Stimulated activated naive CD4-positive, alpha-beta T cell (primary cell): Measurements from ENCODE around the gene NSUN2.

Experiments used
- DNase-seq, 6 experiments: peaks; one replicate each; lab custom pipeline; 2025; lab: John Stamatoyannopoulos, UW

Gene NSUN2

DNA sequence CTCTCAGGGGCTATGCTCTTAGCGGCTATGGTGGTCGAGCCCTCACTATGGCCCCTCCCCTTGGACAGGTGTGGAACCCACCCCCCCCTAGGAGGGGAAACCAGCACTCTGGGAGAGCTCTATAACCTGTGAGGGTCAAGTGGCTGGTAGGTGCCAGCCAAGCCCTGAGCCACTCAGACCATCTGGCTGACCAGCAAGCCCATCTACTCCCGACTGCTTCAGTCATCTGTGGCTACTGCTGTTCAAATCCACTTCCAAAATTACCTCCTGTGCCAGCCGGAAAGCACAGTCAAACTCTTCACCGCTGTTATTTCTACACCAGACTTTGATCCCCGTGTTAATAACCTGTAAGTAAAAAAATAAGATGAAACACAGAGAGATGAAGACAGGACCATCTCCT lies 28.5 kb downstream of the NSUN2 start:
- DNase-seq, result no peak

DNA sequence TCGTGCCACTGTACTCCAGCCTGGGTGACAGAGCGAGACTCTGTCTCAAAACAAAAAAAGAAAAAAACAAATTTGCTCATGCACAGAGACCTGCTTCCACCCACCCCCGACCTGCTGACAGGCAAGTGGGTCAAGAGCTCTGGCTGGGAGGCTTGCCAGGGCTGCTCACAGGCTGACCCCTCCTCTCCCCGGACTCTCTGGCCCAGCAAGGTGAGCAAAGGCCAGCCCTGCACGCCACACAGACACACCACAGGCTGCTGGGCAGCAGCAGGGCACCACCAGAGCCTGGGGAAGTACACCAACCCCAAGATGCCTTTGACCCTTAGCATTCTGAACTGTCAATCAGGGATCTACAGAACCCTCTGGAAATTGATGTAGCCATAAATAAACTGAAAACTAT lies 29.2 kb downstream of the NSUN2 start:
- no peak for DNase-seq

DNA sequence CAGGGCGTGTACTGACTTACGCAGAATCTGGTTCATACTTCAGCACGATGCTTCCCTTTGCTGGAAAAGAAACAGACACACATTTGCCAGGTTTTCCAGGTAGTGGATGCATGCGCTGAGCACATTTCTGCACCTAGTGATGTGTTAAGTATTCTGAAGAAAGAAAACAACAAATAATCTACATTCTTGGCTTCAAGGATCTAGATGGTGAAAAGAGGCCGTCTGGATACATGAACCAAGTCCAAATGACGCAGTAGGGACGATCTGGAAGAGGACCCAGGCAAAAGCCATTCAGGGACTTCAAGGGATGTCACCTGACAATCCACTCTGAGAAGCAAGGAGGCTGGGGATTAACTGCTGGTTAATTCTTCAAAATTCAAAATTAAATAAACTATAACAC lies 30.4 kb downstream of the NSUN2 start:
- DNase-seq, result no peak

DNA sequence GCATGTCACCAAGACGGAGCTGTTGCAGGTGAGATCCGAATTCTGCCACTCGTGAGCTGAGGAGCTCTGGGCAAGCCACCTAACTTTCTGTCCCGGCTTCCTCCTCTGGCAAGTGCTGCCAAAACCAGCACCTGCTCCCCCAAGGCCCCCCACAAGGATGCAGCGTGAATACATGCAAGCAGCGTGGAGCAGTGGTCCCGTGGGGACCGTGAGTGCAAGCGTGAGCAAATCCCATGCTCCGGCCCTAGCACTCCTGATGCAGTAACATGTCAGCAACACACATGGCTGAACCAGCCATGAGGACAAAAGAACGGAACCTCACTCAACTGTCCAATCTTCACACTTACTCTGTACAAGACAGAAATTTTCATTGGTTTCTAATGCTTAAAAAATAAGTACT lies 31.0 kb downstream of the NSUN2 start:
- DNase-seq, result no peak

DNA sequence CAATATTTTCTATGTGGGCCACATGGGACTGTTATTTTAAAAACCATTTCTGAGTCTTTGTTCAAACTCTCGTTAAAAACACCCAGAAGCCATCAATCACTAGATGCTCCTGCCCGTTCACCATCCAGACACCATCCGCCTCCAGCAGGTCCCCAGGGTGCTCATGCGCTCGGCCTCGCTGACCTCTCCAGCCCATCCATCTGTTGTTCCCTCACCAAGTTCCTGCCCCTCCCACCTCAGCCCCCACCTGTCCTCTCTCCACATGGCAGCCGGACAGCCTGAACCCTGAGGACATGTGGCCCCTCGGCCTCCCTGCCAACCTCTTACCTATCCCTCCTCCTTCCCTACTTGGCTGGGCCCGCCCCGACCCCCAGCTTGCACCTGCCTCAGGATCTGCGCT lies 31.6 kb downstream of the NSUN2 start:
- DNase-seq, result no peak

DNA sequence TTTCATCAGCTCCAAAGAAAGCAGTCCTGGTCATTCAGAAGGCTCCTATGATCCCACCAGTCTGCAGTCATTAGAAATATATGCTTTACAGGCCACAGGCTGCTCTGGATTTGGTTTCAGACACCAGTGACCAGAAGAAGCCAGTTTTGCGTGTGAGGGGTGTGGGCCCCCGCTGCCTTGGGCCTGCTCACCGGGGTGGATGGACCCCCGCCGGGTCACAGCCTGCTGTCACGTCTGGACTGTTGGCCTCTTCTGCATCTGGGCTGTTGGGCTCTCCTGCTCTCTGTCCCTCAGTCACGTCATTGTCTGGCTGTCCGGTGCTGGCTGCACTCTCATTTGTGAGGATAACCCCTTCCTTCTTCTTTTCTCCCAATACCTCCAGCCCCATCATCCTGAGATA lies 33.1 kb downstream of the NSUN2 start:
- DNase-seq, result no peak

DNA sequence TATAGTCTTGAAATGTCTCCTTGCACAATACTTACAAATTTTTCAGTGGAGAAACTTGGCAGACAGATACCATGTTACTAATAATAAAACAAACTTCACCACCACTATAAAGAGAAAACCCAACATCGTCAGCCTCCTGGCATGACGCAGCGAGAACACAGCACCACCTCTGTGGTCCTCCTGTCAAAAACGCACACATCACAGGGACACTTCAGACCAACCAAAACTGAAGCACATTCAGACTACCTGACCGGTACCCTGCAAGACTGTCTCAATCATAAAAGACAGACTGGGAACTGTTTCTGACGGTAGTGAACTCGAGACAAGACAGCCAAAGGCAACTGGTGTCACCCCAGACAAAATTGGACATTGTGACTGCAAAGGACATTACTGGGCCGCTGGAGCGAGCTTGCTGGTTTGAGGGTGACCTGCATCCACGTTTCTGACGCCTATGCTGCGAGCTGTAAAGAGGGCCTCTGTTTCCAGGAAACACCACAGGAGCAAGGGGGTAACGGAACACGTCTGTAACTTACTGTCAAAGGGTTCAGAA lies 34.4 kb downstream of the NSUN2 start:
- DNase-seq, result no peak

DNA sequence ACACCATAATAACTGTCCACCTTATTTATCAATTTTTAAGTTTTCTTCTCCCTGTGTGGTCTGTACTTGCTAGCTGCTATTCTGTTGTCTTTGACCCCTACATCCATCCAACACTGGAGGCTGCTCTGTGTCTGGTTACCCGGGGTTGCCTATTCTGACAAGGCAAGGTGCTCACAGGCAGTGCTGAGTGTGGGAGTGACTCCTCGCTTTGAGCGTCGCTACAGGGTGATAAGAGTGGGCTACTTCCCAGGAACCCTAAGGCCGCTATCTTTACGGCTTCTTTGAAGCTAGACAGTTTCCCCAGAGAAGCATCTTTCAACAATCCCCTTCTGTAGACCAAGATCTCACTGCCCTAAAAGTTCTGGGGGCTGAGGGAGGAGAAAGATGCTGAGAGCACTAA lies 35.3 kb downstream of the NSUN2 start:
- DNase-seq, result no peak

DNA sequence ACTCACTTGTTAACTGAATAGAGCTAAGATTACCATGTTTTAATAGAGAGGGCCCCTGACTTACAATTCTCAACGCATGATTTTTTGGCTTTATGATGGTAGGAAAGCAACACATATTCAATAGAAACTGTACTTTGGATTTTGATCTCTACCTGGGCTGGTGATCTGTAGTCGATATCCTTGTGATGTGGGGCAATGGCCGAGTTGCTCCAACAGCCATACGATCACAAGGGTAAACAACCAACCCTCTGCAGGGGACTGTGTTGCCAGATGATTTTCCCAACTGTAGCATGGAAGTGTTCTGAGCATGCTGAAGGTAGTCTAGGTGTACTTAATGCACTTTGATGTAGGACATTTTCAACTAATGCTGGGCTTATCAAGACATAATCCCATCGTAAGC lies 36.5 kb downstream of the NSUN2 start:
- no peak for DNase-seq

DNA sequence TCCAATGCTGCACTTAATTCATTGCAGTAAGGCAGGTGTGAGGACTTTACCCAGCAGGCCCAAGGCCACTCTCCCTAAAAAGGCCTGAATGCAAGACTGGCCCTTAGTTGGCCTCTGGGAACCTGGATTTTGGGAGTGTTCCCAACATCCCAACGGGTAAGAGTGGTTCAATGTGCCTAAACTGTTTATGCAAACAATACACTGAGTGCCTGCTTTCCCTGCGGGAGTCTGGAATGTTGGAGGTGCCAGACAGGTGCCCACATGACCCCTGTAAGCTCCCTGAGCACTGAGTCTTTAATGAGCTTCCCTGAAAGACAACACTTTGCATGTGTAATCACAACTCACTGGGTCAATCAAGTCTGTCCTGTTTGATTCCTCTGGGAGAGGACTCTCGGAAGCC lies 37.4 kb downstream of the NSUN2 start:
- no peak for DNase-seq

DNA sequence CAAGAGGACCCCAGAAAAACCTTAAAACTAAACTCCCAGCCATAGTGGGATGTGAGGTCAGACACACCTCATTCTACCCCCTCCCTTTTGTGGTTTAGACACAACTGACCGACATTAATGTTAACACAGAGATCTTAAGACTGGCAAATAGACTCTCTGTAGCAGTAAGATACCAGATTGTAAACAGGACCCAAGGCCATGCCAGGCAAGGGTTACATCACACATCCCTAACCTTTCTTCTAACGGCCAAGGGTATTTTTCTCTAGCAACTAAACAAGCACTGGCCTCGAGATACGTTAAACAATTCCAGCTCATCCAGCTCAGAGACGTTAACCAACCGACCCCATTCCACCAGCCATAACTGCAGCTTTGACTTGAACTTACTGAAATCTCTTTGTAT lies 38.8 kb downstream of the NSUN2 start:
- DNase-seq, result no peak

DNA sequence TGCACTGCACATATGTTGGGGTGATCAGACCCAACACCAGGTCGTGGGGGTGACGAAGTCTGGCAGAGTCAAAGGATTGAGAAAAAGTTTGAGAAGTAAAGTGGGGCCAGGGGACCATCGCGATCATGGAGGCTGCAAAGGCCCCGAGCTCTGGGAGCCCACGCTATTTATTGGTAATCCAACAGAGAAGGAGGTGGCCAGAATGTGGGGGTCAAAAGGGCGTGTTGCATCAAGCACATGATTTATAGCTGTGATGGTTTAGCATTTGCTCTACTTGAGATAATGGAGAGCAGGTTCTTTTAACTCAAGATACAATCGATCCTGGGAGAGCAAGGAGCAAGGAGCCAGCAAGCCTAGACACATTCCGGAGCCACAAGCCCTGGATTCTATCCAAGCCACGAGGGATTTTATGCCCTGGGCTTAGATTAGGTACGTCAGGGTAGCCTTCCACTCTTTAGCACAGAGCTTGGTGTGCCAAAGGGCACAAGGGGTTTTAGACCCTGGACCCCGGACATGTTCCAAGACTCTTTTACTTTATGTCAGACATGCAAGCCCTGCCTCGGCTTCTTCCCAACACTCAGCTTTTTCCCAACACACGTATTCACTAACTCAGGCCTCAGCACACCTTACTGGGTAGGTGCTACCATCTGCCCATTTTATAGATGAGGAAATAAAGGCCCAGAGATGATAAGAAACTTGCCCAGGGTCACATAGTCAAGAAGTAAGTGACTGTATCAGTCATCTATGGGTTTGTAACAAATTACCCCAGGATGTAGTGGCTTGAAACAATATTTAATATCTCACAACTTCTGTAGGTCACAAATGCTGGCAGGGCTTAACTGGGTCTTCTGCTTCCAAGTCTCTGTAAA lies 39.5 kb downstream of the NSUN2 start:
- DNase-seq, result no peak

DNA sequence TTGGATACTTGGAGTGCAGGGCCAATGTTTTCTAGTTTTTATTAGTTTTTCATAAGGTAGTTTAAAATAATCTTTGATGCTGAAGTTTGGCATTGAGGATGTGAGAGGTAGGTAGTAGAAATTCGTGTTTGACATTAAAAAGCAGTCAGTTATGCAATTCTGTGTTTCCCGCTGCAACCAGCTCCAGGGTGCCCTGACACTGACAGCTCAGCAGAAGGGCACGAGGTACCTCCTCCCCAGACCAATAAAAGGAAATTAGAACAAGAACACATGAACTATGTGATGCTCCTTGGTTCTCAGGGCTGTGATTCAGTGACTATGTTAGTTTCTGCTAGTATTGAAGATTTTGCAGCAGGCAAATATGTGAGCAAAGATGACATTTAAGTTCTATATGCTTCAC lies 40.2 kb downstream of the NSUN2 start:
- no peak for DNase-seq

DNA sequence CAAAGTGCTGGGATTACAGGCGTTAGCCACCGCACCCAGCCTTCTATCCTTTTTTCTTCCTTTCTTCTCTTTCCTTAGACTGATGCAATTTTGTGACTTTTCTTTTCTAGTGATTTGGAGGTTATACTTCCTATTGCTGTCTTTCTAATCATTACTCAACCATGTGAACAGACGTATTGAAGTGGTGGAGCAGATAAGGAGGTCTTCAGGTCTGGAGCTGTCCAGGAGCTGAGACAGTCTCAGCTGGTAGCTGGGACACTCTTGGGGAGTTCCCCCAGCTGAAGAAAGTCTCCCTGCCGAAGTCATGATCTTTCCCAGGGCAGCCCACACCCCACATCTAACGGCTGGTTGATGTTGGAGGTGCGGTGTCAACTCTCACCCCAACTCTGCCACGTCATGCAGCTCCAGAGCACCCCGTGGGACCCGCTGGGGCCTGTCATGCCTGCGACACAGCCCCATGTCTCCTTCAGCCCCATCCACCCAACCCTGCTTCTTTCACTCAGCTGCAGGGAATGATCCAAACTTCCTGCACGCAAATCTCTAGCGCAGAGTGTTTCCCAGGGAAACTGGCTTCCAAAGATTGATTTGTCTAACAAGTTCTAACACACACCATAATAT lies 41.1 kb downstream of the NSUN2 start:
- DNase-seq, result no peak

DNA sequence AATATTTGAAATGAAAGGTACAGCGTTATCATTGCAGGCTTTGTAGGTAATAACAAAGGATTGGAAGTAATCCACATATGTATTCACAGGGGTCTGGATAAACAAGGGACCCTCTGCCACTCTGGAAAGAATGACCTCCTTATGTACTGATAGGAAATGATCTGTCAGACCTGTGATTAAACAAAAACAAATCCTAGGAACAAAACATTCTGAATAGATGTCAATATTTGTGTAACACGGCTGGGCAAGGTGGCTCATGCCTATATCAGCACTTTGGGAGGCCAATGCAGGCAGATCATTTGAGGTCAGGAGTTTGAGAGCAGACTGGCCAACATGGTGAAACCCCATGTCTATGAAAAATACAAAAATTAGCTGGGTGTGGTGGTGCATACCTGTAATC lies 42.3 kb downstream of the NSUN2 start:
- no peak for DNase-seq

DNA sequence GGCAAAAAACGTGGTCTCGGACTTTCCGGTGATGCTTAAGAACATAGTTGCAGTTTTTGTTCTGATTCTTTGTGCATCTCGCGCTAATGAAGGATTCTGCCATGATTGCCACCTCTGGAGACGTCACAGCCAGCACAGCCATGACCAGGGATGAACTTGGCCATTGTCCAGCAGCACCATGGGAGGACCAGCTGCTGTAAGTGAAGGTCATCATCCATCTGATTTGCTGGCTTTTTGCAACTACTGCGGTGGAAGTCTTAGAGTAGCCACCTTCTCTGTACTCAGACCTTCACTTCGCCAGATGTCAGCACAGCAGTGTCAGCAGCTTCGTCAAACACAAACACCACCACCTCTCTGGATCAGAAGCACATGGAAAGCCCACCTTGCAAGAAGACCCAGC lies 45.7 kb downstream of the NSUN2 start:
- DNase-seq, result no peak

DNA sequence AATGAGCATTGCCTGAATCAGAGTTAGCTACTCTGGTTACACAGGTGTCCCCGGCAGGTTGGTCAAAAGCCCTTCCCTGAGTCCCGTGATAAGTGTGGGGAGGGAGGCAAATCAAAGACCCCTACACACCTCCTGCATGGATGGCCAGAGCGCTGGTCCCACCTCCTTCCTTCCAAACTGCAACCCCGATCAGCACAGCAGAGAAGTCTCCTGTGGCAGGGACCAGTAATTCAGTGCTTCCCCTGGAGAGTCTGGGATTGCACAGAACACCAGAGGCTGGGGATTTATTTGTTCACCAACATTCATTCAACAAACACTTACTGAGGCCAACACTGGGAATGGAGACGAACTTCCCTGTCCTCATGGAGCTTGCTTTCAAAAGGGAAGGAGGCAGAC lies 46.2 kb downstream of the NSUN2 start:
- DNase-seq, result no peak

DNA sequence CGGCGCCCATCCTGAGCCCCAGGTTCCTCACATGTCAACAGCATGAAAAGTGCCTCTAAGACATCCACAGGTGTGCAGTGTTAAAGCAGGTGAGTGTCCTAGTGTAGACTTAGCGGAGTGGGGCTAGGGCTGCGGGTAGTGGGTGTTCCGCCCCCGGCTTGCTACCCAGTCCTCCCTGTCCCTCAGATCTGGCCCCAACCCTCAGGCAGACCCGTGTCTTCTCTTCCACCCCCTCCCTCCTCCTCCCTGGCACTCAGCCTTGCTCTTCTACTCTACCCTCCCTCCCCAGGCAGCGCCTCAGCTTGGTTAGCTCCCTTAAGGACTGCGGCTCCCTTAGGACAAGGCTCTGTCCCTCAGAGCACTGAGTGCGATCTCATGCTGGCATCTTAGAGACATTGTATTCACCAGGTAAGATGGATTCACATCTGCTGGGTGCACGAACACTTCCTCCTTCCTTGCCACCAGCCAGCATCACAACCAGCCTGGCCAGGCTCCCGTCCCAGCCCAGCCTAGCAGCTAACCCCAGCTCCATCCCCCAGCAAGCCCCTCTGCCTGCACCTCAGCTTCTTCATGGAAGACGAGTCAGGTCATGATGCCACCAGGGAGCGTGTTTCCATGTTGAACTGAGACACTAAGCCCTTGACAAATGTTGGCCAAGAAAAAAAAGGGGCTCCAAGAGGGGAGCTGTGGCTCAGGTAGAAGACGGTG lies 46.8 kb downstream of the NSUN2 start:
- DNase-seq, result no peak

DNA sequence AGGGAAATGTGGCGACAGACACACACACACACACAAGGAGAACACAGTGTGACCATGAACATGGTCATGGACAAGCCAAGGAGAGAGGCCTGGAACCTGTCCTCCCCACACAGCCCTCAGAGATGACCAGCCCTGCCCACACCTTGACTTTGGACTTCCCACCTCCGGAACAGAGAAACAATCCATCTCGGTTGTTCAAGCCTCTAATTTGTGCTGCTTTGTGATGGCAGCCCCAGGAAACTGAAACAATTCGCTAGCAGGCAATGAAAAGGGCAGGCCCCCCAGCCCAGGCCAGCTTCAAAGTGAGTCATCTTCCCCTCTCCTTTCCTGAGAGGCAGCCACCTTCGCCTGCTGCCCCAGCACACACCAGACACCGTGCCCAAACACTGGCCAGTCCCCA lies 47.7 kb downstream of the NSUN2 start:
- no peak for DNase-seq

DNA sequence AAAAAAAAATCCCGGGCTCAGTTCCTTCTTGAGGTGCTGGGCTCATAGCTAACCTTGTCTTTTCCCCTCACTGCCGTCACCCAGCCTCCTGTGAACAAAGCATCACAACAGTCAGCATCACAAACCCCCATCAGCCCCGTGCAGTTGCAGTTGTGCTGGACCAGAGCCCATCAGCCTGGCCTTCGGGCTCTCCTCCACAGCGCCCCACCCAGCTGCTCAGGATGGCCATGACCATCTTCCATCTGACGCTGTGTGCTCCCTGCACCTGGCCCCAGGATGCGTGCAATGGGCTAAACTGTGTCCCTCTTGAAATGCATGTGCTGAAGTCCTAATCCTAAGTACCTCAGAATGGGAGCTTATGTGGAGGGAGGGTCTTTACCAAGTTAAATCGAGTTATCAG lies 48.1 kb downstream of the NSUN2 start:
- DNase-seq, result no peak

DNA sequence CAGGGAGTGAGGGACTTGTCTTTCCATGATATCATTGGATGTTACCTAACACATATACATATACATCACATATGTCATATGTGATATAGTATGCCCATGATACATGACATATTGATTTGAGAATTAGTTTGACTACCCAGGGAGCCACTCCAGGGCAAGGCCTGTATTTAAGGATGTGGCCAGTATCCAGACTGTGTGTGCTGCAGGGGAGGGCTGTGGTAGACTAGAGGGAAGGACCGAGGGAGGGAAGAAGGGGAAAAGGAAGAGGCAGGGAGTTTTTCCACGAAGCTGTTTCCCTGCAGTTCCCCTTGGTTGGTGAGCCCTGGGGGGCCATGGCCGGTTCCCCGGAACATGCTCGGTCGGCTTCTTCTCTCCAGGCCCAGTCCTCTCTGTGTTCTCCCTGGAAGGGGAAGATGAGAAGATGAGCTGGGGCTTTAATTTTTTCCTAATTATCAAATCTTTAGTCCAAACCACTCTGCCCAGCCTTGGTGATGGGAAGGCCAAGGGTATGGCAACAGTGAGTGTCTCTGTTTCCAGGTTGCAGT lies 48.7 kb downstream of the NSUN2 start:
- DNase-seq, result no peak

DNA sequence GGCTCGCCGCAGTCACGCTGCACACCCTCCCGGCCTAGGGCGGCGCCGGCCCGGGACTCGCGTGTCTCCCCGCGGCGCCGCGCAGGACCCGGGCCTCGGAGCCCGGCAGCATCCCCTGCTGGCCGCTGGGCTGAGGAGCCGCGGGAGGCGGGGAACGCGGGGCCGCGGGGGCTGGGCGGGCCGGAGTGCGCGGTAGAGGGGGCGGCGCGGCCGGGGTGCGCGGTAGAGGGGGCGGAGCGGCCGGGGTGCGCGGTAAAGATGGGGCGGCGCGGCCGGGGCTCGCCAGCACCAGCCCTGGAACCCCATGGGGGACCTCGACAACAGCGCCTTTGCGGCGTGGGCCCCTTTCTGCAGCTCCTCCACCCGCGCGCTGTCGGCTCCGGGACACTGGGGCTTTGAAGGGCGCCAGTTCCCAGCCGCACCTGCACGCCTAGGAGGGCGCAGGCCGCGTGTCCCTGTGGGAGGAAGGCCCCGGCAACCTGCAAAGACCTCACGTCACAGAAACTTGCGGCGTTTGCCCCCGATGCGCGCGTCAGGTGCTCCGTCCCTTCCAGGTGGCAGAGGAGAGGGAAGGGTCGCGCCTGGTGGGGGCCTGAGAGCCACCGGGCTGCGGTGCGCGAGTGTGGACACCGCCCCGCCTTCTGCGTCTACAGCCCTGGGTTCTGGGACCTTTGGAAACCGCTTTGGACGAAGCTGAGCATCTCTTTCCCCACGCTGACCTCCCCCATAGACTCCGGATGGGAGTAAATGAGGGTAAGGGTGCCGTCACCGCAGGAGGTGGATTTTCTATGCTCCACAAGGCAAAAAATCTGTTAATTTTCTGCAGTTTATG lies 49.6 kb downstream of the NSUN2 start:
- DNase-seq, result peak in 2 of 6 experiments; percentile 6 to 7
